IPS DF 6.9 (cell line): ENCODE results near the gene SPAST.
"Not testable (repeated sequence)": the region's sequence is repeated elsewhere in the genome, so short reads cannot be mapped to it uniquely, and the experiment has no call there.

ENCODE experiments used
- DNase-seq: peaks from one replicate; pipeline ENCODE4 v3.0.0-alpha.2; 2013; ENCODE audit warnings: low read depth, low spot score
- H3K27ac ChIP-seq: one replicate; pipeline ENCODE4 v1.5.1; 2013; ENCODE audit warnings: low read length, control low read depth
- H3K27me3 ChIP-seq: 2 replicates; pipeline ENCODE4 v1.6.1; 2013; ENCODE audit warnings: mild to moderate bottlenecking, low read length; ENCODE audit not compliant: control insufficient read depth, insufficient read depth
- H3K36me3 ChIP-seq: 2 replicates; pipeline ENCODE4 v1.6.1; 2013; ENCODE audit warnings: low read length; ENCODE audit not compliant: control insufficient read depth, insufficient read depth
- H3K4me1 ChIP-seq: 2 replicates; pipeline ENCODE4 v1.6.1; 2013; ENCODE audit warnings: low read length; ENCODE audit not compliant: control insufficient read depth, insufficient read depth
- H3K4me3 ChIP-seq: 2 replicates; pipeline ENCODE4 v1.5.1; 2013; ENCODE audit warnings: mild to moderate bottlenecking, low read length
- H3K9me3 ChIP-seq: 2 replicates; pipeline ENCODE4 v1.6.1; 2013; ENCODE audit warnings: low read length, inconsistent platforms; ENCODE audit not compliant: control insufficient read depth, insufficient read depth
- WGBS: extraction: QIAGEN DNeasy Blood & Tissue Kit; methylation state at CpG from one replicate; pipeline ENCODE4 v1.1.7; 2013; ENCODE audit warnings: mixed read lengths, missing lambda C conversion rate; ENCODE audit not compliant: insufficient read length, insufficient coverage; 5-methylcytosine and 5-hydroxymethylcytosine counted together

Gene SPAST

GRCh38 chr2:32172870-32173269 lies 109.5 kb downstream of the SPAST start:
- no CpG with 5 or more reads among the region's 2 CpGs for WGBS
- no peaks in the 10 kb centered on the region for H3K4me1 ChIP-seq
- DNase-seq = no peak
- no peak overlapping the region for H3K4me3 ChIP-seq
- no peaks in the 10 kb centered on the region for H3K9me3 ChIP-seq
- no peaks in the 10 kb centered on the region for H3K27me3 ChIP-seq
- no peaks in the 10 kb centered on the region for H3K36me3 ChIP-seq
- no peak overlapping the region for H3K27ac ChIP-seq

GRCh38 chr2:32182667-32183066 lies 119.3 kb downstream of the SPAST start:
- H3K4me3 ChIP-seq = no peak overlapping the region
- WGBS = no CpG with 5 or more reads among the region's 6 CpGs
- DNase-seq = no peak
- no peaks in the 10 kb centered on the region for H3K27me3 ChIP-seq
- no peaks in the 10 kb centered on the region; the same call in 1 of the 2 replicates for H3K36me3 ChIP-seq
- H3K27ac ChIP-seq = no peak overlapping the region
- H3K4me1 ChIP-seq = no peaks in the 10 kb centered on the region
- H3K9me3 ChIP-seq = no peaks in the 10 kb centered on the region

GRCh38 chr2:32189011-32189410 lies 125.7 kb downstream of the SPAST start:
- Histone ChIP-seq H3K36me3 (no peaks in the 10 kb centered on the region), H3K27me3 (no peaks in the 10 kb centered on the region), H3K4me1 (no peaks in the 10 kb centered on the region), H3K9me3 (no peaks in the 10 kb centered on the region), H3K27ac (no peak overlapping the region), H3K4me3 (no peak overlapping the region)
- no peak for DNase-seq
- no CpG with 5 or more reads among the region's 6 CpGs for WGBS

GRCh38 chr2:32192418-32192817 lies 129.1 kb downstream of the SPAST start:
- WGBS = no CpG with 5 or more reads among the region's 1 CpG
- H3K27me3 ChIP-seq = no peaks in the 10 kb centered on the region
- DNase-seq = no peak
- no peaks in the 10 kb centered on the region for H3K36me3 ChIP-seq
- H3K4me3 ChIP-seq = no peak overlapping the region
- H3K9me3 ChIP-seq = no peaks in the 10 kb centered on the region
- H3K27ac ChIP-seq = no peak overlapping the region
- no peaks in the 10 kb centered on the region for H3K4me1 ChIP-seq

GRCh38 chr2:32200814-32201213 lies 137.5 kb downstream of the SPAST start:
- Histone ChIP-seq H3K36me3 (peaks cover 3% of the 10 kb centered on the region; the same call in 1 of the 2 replicates), H3K4me3 (no peak overlapping the region), H3K4me1 (no peaks in the 10 kb centered on the region), H3K27ac (no peak overlapping the region), H3K9me3 (no peaks in the 10 kb centered on the region), H3K27me3 (no peaks in the 10 kb centered on the region)
- no CpG with 5 or more reads among the region's 1 CpG for WGBS
- DNase-seq = no peak

GRCh38 chr2:32203428-32203827 lies 140.1 kb downstream of the SPAST start:
- H3K4me1 ChIP-seq, H3K27ac ChIP-seq, DNase-seq, H3K36me3 ChIP-seq, H3K9me3 ChIP-seq, H3K27me3 ChIP-seq, H3K4me3 ChIP-seq: not testable (repeated sequence)
- WGBS = no CpG with 5 or more reads among the region's 3 CpGs
